IMR-90 (cell line): ENCODE results near the gene MALRD1. TPM values are rescaled to one million over a fixed set of nuclear protein-coding genes. Genes with fewer than 3 reads are reported as not detected.
"Not testable (repeated sequence)": the region's sequence is repeated elsewhere in the genome, so short reads cannot be mapped to it uniquely, and the experiment has no call there.

Experiments used
- ATAC-seq: fragments of 200-7000 bp; cut with Tn5 transposase; 2 replicates; pipeline ENCODE4 v1.9.1; 2020; ENCODE audit warnings: low read depth, mild to moderate bottlenecking, moderate library complexity
- BruUV-seq: library from RNA; stranded (reverse); fragments of 400-500 nt; replicated peaks from 2 replicates; lab custom pipeline; 2021; lab: Mats Ljungman, UMichigan
- CTCF ChIA-PET: fragments of 300-600 bp; formaldehyde crosslinking; extraction: SDS; loops from one replicate; lab custom pipeline; 2021; ENCODE audit warnings: antibody characterized with exemption; lab: Yijun Ruan, JAX
- POLR2A ChIA-PET: fragments of 300-600 bp; sonication (Branson Sonifier 250); formaldehyde crosslinking; loops from one replicate; lab custom pipeline; 2022; ENCODE audit warnings: antibody characterized with exemption; ENCODE audit not compliant: unreplicated experiment; lab: Charles Lee
- DNase-seq: peaks from one replicate; pipeline ENCODE4 v3.0.0; 2013
- H2AFZ ChIP-seq: replicated peaks from 2 replicates; pipeline ENCODE3; 2013; ENCODE audit warnings: low read length, mild to moderate bottlenecking; ENCODE audit not compliant: poor library complexity
- H2AK5ac ChIP-seq: 2 replicates; pipeline ENCODE4 v1.6.1; 2013; ENCODE audit warnings: low read depth, low read length, inconsistent platforms
- H2AK9ac ChIP-seq: replicated peaks from 2 replicates; pipeline ENCODE3; 2013; ENCODE audit warnings: mild to moderate bottlenecking, low read depth, low read length, moderate library complexity; ENCODE audit not compliant: poor library complexity
- H2BK120ac ChIP-seq: 2 replicates; pipeline ENCODE4 v1.6.1; 2013; ENCODE audit warnings: low read depth, low read length, inconsistent platforms
- H2BK15ac ChIP-seq: 3 replicates; pipeline ENCODE4 v1.6.1; 2013; ENCODE audit warnings: low read depth, low read length, inconsistent platforms
- H2BK20ac ChIP-seq: 2 replicates; pipeline ENCODE4 v1.6.1; 2013; ENCODE audit warnings: low read depth, mild to moderate bottlenecking, inconsistent platforms, low read length, moderate library complexity
- H2BK5ac ChIP-seq: 2 replicates; pipeline ENCODE4 v1.6.1; 2013; ENCODE audit warnings: mild to moderate bottlenecking, low read depth, low read length, inconsistent platforms; ENCODE audit not compliant: poor library complexity, severe bottlenecking
- H3K14ac ChIP-seq: replicated peaks from 2 replicates; pipeline ENCODE4 v1.6.1; 2013; ENCODE audit warnings: low read depth, low read length, inconsistent platforms
- H3K18ac ChIP-seq: 2 replicates; pipeline ENCODE4 v1.6.1; 2013; ENCODE audit warnings: low read depth, low read length, control low read depth
- H3K23ac ChIP-seq: 2 replicates; pipeline ENCODE4 v1.6.1; 2013; ENCODE audit warnings: low read depth, low read length, inconsistent platforms
- H3K27ac ChIP-seq: 2 replicates; pipeline ENCODE4 v1.5.1; 2013; ENCODE audit warnings: mild to moderate bottlenecking, control low read depth, low read length; ENCODE audit not compliant: insufficient read depth
- H3K27me3 ChIP-seq: 2 replicates; pipeline ENCODE4 v1.6.1; 2013; ENCODE audit warnings: low read length; ENCODE audit not compliant: control insufficient read depth, insufficient read depth
- H3K36me3 ChIP-seq: 2 replicates; pipeline ENCODE4 v1.6.1; 2013; ENCODE audit warnings: low read length, mixed read lengths; ENCODE audit not compliant: control insufficient read depth, insufficient read depth
- H3K4ac ChIP-seq: 2 replicates; pipeline ENCODE4 v1.6.1; 2013; ENCODE audit warnings: low read depth, low read length, inconsistent platforms
- H3K4me1 ChIP-seq: 2 replicates; pipeline ENCODE4 v1.6.1; 2013; ENCODE audit warnings: low read length, mixed read lengths; ENCODE audit not compliant: control insufficient read depth, insufficient read depth
- H3K4me2 ChIP-seq: 2 replicates; pipeline ENCODE4 v1.6.1; 2013; ENCODE audit warnings: low read depth, mild to moderate bottlenecking, control low read depth, low read length, moderate library complexity
- H3K4me3 ChIP-seq: 2 replicates; pipeline ENCODE4 v1.5.1; 2013; ENCODE audit warnings: low read depth, mild to moderate bottlenecking, control low read depth, low read length, moderate library complexity; ENCODE audit not compliant: insufficient read depth
- H3K56ac ChIP-seq: 2 replicates; pipeline ENCODE4 v1.6.1; 2013; ENCODE audit warnings: low read length, inconsistent platforms; ENCODE audit not compliant: insufficient read depth; ENCODE audit errors: extremely low read depth
- H3K79me1 ChIP-seq, 2 experiments: 2 replicates each; pipeline ENCODE4 v1.6.1; 2013; ENCODE audit warnings: low read length in 2 of 2, inconsistent platforms in 1 of 2, low read depth in 1 of 2
- H3K9ac ChIP-seq: 2 replicates; pipeline ENCODE4 v1.6.1; 2013; ENCODE audit warnings: low read depth, low read length, control low read depth
- H3K9me1 ChIP-seq: 2 replicates; pipeline ENCODE4 v1.6.1; 2013; ENCODE audit warnings: low read length, inconsistent platforms; ENCODE audit not compliant: insufficient read depth
- H3K9me3 ChIP-seq: 2 replicates; pipeline ENCODE4 v1.6.1; 2013; ENCODE audit warnings: low read length; ENCODE audit not compliant: control insufficient read depth, insufficient read depth
- H4K20me1 ChIP-seq: 2 replicates; pipeline ENCODE4 v1.6.1; 2013; ENCODE audit warnings: low read length, inconsistent platforms; ENCODE audit not compliant: insufficient read depth
- H4K5ac ChIP-seq: 2 replicates; pipeline ENCODE4 v1.6.1; 2013; ENCODE audit warnings: mild to moderate bottlenecking, low read depth, low read length, control low read depth
- H4K8ac ChIP-seq, 2 experiments: 2 replicates each; pipeline ENCODE4 v1.6.1; 2013; ENCODE audit warnings: low read depth in 2 of 2, low read length in 2 of 2, control low read depth in 1 of 2, inconsistent platforms in 1 of 2
- H4K91ac ChIP-seq: 2 replicates; pipeline ENCODE4 v1.6.1; 2013; ENCODE audit warnings: low read depth, low read length, inconsistent platforms; ENCODE audit not compliant: insufficient read depth
- WGBS, 2 experiments: methylation state at CpG; one replicate each; pipeline versions ENCODE4 v1.1.5 to v1.1.7; 2013; ENCODE audit warnings: missing lambda C conversion rate in 2 of 2; ENCODE audit not compliant: insufficient read length in 1 of 2; ENCODE audit errors: extremely low coverage in 2 of 2; 5-methylcytosine and 5-hydroxymethylcytosine counted together
- dilution Hi-C: fragments of 300-500 bp; cut with HindIII; formaldehyde crosslinking; loops from one replicate; pipeline ENCODE4 v1.14.3; 2018; ENCODE audit warnings: low sequenced_read_pairs; ENCODE audit not compliant: unreplicated experiment
- in situ Hi-C: fragments of 300-500 bp; cut with MboI; formaldehyde crosslinking; loops from 3 replicates; pipeline ENCODE4 v1.14.3; 2019; ENCODE audit warnings: low sequenced_read_pairs, inconsistent platforms, mixed read lengths
- intact Hi-C: fragments of 100-400 bp; cut with micrococcal nuclease; formaldehyde crosslinking; loops from 2 replicates; pipeline ENCODE4 v1.10.0; 2022
- polyA plus RNA-seq, 3 experiments: library from polyadenylated mRNA; depleted of rRNA; stranded (reverse); fragments of >200 nt; gene quantifications; 2 replicates each; pipeline ENCODE4 v1.2.3, GENCODE V29; 2012; ENCODE audit warnings: low replicate concordance in 1 of 3
- total RNA-seq: library from RNA; depleted of rRNA; stranded (reverse); fragments of >200 nt; gene quantifications from 2 replicates; pipeline ENCODE4 v1.2.3, GENCODE V29; 2012

The MALRD1 gene
- total and polyA plus RNA-seq, 2 of the 4 experiments (the other 2 are of a cell fraction) = 0.34 to 1.1 TPM

- H2AK9ac ChIP-seq, H3K18ac ChIP-seq, H3K79me1 ChIP-seq, H3K9me3 ChIP-seq, DNase-seq, H3K4ac ChIP-seq, H2BK5ac ChIP-seq, H3K4me1 ChIP-seq, H3K4me2 ChIP-seq, H3K36me3 ChIP-seq, H2BK120ac ChIP-seq, dilution Hi-C loops, H3K27me3 ChIP-seq, H2BK20ac ChIP-seq, H3K56ac ChIP-seq, H3K14ac ChIP-seq, H3K4me3 ChIP-seq, H3K9me1 ChIP-seq, H2AK5ac ChIP-seq, H3K23ac ChIP-seq, H4K91ac ChIP-seq, CTCF ChIA-PET, in situ Hi-C loops, H4K20me1 ChIP-seq, ATAC-seq, H2AFZ ChIP-seq, H2BK15ac ChIP-seq, BruUV-seq, H4K5ac ChIP-seq, H4K8ac ChIP-seq, H3K9ac ChIP-seq, H3K27ac ChIP-seq, intact Hi-C loops: not testable (repeated sequence)
- POLR2A ChIA-PET = interaction anchor here (0.7 kb wide), 1 partner anchor 814 kb away, joined by 3 read pairs; no protein-coding TSS in a partner anchor
- no CpG with 5 or more reads among the region's 7 CpGs for WGBS, 2 experiments
Measured at GRCh38 chr10:19739232-19739631, 690.6 kb downstream of the MALRD1 start.

- H3K79me1 ChIP-seq, H2AFZ ChIP-seq, H3K4ac ChIP-seq, H3K4me2 ChIP-seq, ATAC-seq, H3K4me3 ChIP-seq, H3K27ac ChIP-seq, in situ Hi-C loops, H3K36me3 ChIP-seq, H2BK5ac ChIP-seq, intact Hi-C loops, H3K27me3 ChIP-seq, DNase-seq, BruUV-seq, H3K14ac ChIP-seq, H4K91ac ChIP-seq, H3K4me1 ChIP-seq, H2BK20ac ChIP-seq, CTCF ChIA-PET, H2BK120ac ChIP-seq, H2AK9ac ChIP-seq, H2BK15ac ChIP-seq, H3K9me3 ChIP-seq, dilution Hi-C loops, H4K8ac ChIP-seq, H3K23ac ChIP-seq, H3K9me1 ChIP-seq, H3K56ac ChIP-seq, H3K9ac ChIP-seq, H2AK5ac ChIP-seq, H3K18ac ChIP-seq, H4K20me1 ChIP-seq, H4K5ac ChIP-seq: not testable (repeated sequence)
- no CpG with 5 or more reads among the region's 4 CpGs for WGBS, 2 experiments
- POLR2A ChIA-PET = interaction anchor here (0.6 kb wide), 1 partner anchor 34 kb away, joined by 8 read pairs; no protein-coding TSS in a partner anchor
Measured at GRCh38 chr10:19742144-19742543, 693.5 kb downstream of the MALRD1 start.
